ENCODE data around the gene CMA1.

DNA sequence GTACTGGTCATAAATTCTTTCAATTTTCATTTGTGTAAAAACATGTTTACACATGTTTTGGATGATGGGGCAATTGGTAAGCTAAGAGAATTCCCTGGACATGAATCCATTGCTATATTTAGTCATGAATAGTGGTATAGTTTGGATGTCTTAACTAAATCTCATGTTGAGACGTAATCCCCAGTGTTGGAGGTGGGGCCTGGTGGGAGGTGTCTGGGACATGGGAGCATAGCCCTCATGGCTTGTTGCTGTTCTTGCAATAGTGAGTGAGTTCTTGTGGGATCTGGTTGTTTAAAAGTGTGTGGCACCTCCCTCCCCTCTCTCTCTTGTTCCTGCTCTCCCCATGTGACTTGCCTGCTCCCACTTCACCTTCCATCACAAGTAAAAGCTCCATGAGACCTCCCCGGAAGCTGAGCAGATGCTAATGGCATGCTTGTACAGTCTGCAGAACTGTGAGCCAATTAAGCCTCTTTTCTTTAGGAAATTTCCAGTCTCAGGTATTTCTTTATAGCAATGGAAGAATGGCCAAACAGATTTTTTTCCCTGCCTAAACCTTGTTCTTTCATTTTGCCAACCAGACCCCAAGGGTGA lies 34.4 kb upstream of the CMA1 start:
- TF ChIP-seq, protein P1, sequence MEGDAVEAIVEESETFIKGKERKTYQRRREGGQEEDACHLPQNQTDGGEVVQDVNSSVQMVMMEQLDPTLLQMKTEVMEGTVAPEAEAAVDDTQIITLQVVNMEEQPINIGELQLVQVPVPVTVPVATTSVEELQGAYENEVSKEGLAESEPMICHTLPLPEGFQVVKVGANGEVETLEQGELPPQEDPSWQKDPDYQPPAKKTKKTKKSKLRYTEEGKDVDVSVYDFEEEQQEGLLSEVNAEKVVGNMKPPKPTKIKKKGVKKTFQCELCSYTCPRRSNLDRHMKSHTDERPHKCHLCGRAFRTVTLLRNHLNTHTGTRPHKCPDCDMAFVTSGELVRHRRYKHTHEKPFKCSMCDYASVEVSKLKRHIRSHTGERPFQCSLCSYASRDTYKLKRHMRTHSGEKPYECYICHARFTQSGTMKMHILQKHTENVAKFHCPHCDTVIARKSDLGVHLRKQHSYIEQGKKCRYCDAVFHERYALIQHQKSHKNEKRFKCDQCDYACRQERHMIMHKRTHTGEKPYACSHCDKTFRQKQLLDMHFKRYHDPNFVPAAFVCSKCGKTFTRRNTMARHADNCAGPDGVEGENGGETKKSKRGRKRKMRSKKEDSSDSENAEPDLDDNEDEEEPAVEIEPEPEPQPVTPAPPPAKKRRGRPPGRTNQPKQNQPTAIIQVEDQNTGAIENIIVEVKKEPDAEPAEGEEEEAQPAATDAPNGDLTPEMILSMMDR (IDR thresholded peaks at IDR 0.05), result no peak
- TF ChIP-seq POLR2A (IDR thresholded peaks at IDR 0.05), result no peak
- no peak for TF ChIP-seq POLR2AphosphoS5 (IDR thresholded peaks at IDR 0.05)
